HFF-Myc (cell line): Measurements from ENCODE around the gene CIBAR2.
A peak's percentile ranks its signal among the peaks of the same experiment; 100 is the strongest.

Experiments used
- DNase-seq: peaks from one replicate; pipeline ENCODE4 v3.0.0-alpha.2; 2011; ENCODE audit warnings: low read depth; ENCODE audit errors: extremely low read depth
- H3K4me3 ChIP-seq: replicated peaks from 2 replicates; pipeline ENCODE4 v1.5.1; 2011; ENCODE audit warnings: low read depth, mild to moderate bottlenecking, control low read depth, low read length
- CTCF ChIP-seq: IDR thresholded peaks from 2 replicates; pipeline ENCODE4 v1.5.1; 2012; ENCODE audit warnings: mild to moderate bottlenecking, low read depth, low read length, control low read depth; ENCODE audit errors: missing control alignments

The CIBAR2 gene

GRCh38 chr16:85078952-85079351 lies 33.3 kb downstream of the CIBAR2 start:
- H3K4me3 ChIP-seq: no peak overlapping the region
- TF ChIP-seq CTCF: no peak
- DNase-seq: no peak

GRCh38 chr16:85078226-85078625 lies 34.0 kb downstream of the CIBAR2 start:
- TF ChIP-seq CTCF: no peak
- H3K4me3 ChIP-seq: no peak overlapping the region
- no peak for DNase-seq

GRCh38 chr16:85077576-85078125 lies 34.6 kb downstream of the CIBAR2 start:
- no peak for DNase-seq
- no peak overlapping the region for H3K4me3 ChIP-seq
- no peak for TF ChIP-seq CTCF

GRCh38 chr16:85077039-85077438 lies 35.2 kb downstream of the CIBAR2 start:
- no peak for DNase-seq
- no peak overlapping the region for H3K4me3 ChIP-seq
- no peak for TF ChIP-seq CTCF

- no peak overlapping the region for H3K4me3 ChIP-seq
- no peak for DNase-seq
- TF ChIP-seq CTCF: no peak
These were observed 36.9 kb downstream of the CIBAR2 start for GRCh38 chr16:85075236-85075924.

- TF ChIP-seq CTCF: no peak
- no peak overlapping the region for H3K4me3 ChIP-seq
- no peak for DNase-seq
These were observed 37.9 kb downstream of the CIBAR2 start for GRCh38 chr16:85074225-85074914.

- TF ChIP-seq CTCF: no peak
- peak; percentile 55 for DNase-seq
- no peak overlapping the region for H3K4me3 ChIP-seq
These were observed 39.3 kb downstream of the CIBAR2 start for GRCh38 chr16:85072947-85073346.
